Type B pancreatic cell (in vitro differentiated cells): Measurements from ENCODE around the gene TUBG2. TPM values are rescaled to one million over a fixed set of nuclear protein-coding genes. Genes with fewer than 3 reads are reported as not detected.

Experiments used
- DNase-seq: peaks from one replicate; pipeline ENCODE4 v3.0.0; 2021; ENCODE audit warnings: mixed read lengths; ENCODE audit not compliant: unreplicated experiment; ENCODE audit errors: extremely low spot score
- H3K27ac Mint-ChIP-seq: 2 replicates; pipeline ENCODE4 v1.8.0; 2021; ENCODE audit warnings: mild to moderate bottlenecking, mixed read lengths
- H3K27me3 Mint-ChIP-seq: 2 replicates; pipeline ENCODE4 v1.8.0; 2021; ENCODE audit warnings: mixed read lengths
- H3K36me3 Mint-ChIP-seq: 2 replicates; pipeline ENCODE4 v1.8.0; 2021; ENCODE audit warnings: mixed read lengths
- H3K4me1 Mint-ChIP-seq: one replicate; pipeline ENCODE4 v1.8.0; 2021; ENCODE audit warnings: mixed read lengths; ENCODE audit not compliant: unreplicated experiment
- H3K4me3 Mint-ChIP-seq: 2 replicates; pipeline ENCODE4 v1.8.0; 2021; ENCODE audit warnings: mild to moderate bottlenecking, mixed read lengths
- H3K9me3 Mint-ChIP-seq: 2 replicates; pipeline ENCODE4 v1.8.0; 2021; ENCODE audit warnings: mixed read lengths
- CTCF ChIP-seq: fragments of 200-600 bp; sonication (generic); conservative IDR thresholded peaks from 2 replicates; pipeline ENCODE4 v1.5.0; 2021; ENCODE audit warnings: antibody characterized with exemption, mild to moderate bottlenecking
- total RNA-seq: library from RNA; stranded (reverse); gene quantifications from 2 replicates; pipeline ENCODE4 v1.2.1, GENCODE V29; 2021; ENCODE audit warnings: low replicate concordance

The TUBG2 gene
- total RNA-seq, 1 donor from 2014 or later: 24.4 TPM

- no peak for TF ChIP-seq CTCF
- H3K27ac Mint-ChIP-seq: no peak overlapping the region
- H3K4me1 Mint-ChIP-seq: peaks cover 13% of the 10 kb centered on the region
- no peaks in the 10 kb centered on the region for H3K9me3 Mint-ChIP-seq
- H3K27me3 Mint-ChIP-seq: peaks cover 12% of the 10 kb centered on the region
- no peak overlapping the region for H3K4me3 Mint-ChIP-seq
- DNase-seq: no peak
- H3K36me3 Mint-ChIP-seq: peaks cover 5% of the 10 kb centered on the region
Measured at GRCh38 chr17:42687707-42688320, 28.7 kb downstream of the TUBG2 start.

GRCh38 chr17:42690596-42690995 lies 31.5 kb downstream of the TUBG2 start:
- no peak for TF ChIP-seq CTCF
- no peak for DNase-seq
- H3K27me3 Mint-ChIP-seq: peaks cover 2% of the 10 kb centered on the region
- no peaks in the 10 kb centered on the region for H3K9me3 Mint-ChIP-seq
- H3K4me1 Mint-ChIP-seq: peaks cover 4% of the 10 kb centered on the region
- no peak overlapping the region for H3K27ac Mint-ChIP-seq
- H3K36me3 Mint-ChIP-seq: peaks cover 4% of the 10 kb centered on the region
- no peak overlapping the region for H3K4me3 Mint-ChIP-seq

GRCh38 chr17:42691021-42691545 lies 32.0 kb downstream of the TUBG2 start:
- Mint-ChIP-seq H3K36me3 (peaks cover 4% of the 10 kb centered on the region), H3K4me3 (no peak overlapping the region), H3K9me3 (no peaks in the 10 kb centered on the region), H3K27me3 (no peaks in the 10 kb centered on the region), H3K27ac (no peak overlapping the region), H3K4me1 (no peaks in the 10 kb centered on the region)
- TF ChIP-seq CTCF: no peak
- DNase-seq: no peak

- Mint-ChIP-seq H3K27me3 (no peaks in the 10 kb centered on the region), H3K9me3 (no peaks in the 10 kb centered on the region), H3K36me3 (peaks cover 4% of the 10 kb centered on the region), H3K27ac (no peak overlapping the region), H3K4me3 (no peak overlapping the region), H3K4me1 (no peaks in the 10 kb centered on the region)
- no peak for TF ChIP-seq CTCF
- DNase-seq: no peak
Measured at GRCh38 chr17:42692489-42692888, 33.4 kb downstream of the TUBG2 start.

GRCh38 chr17:42694524-42694923 lies 35.4 kb downstream of the TUBG2 start:
- no peak for DNase-seq
- H3K9me3 Mint-ChIP-seq: no peaks in the 10 kb centered on the region
- no peak overlapping the region for H3K4me3 Mint-ChIP-seq
- H3K27ac Mint-ChIP-seq: no peak overlapping the region
- peaks cover 4% of the 10 kb centered on the region for H3K36me3 Mint-ChIP-seq
- no peaks in the 10 kb centered on the region for H3K27me3 Mint-ChIP-seq
- no peak for TF ChIP-seq CTCF
- H3K4me1 Mint-ChIP-seq: no peaks in the 10 kb centered on the region

- Mint-ChIP-seq H3K27ac (no peak overlapping the region), H3K9me3 (no peaks in the 10 kb centered on the region), H3K36me3 (peaks cover 4% of the 10 kb centered on the region), H3K4me1 (no peaks in the 10 kb centered on the region), H3K27me3 (no peaks in the 10 kb centered on the region), H3K4me3 (no peak overlapping the region)
- no peak for TF ChIP-seq CTCF
- no peak for DNase-seq
Measured at GRCh38 chr17:42695500-42695899, 36.4 kb downstream of the TUBG2 start.
